CD8-positive, alpha-beta memory T cell (primary cell): Measurements from ENCODE around the gene PLN. TPM values are rescaled to one million over a fixed set of nuclear protein-coding genes. Genes with fewer than 3 reads are reported as not detected.

Experiments
- CTCF ChIA-PET: fragments of 350-600 bp; sonication (Branson Sonifier 250); formaldehyde crosslinking; loops from one replicate; lab custom pipeline; 2021; ENCODE audit warnings: antibody characterized with exemption; lab: Charles Lee
- POLR2A ChIA-PET: fragments of 350-600 bp; sonication (Branson Sonifier 250); formaldehyde crosslinking; loops from one replicate; lab custom pipeline; 2021; ENCODE audit warnings: antibody characterized with exemption; lab: Charles Lee
- DNase-seq, 5 donors: peaks; one replicate each; pipeline versions ENCODE4 v3.0.0 to v3.0.0-alpha.2; 2020 to 2022; ENCODE audit warnings: mixed read lengths in 1 of 5
- H3K27ac ChIP-seq: one replicate; pipeline ENCODE4 v1.7.0; 2013; ENCODE audit warnings: low read depth, mild to moderate bottlenecking, low read length, moderate library complexity
- H3K27me3 ChIP-seq: 2 replicates; pipeline ENCODE4 v1.7.0; 2013; ENCODE audit warnings: low read length, mild to moderate bottlenecking; ENCODE audit not compliant: insufficient read depth, poor library complexity, severe bottlenecking
- H3K36me3 ChIP-seq: 2 replicates; pipeline ENCODE4 v1.7.0; 2013; ENCODE audit warnings: mild to moderate bottlenecking, low read length, moderate library complexity; ENCODE audit not compliant: insufficient read depth
- H3K4me1 ChIP-seq: 2 replicates; pipeline ENCODE4 v1.7.0; 2013; ENCODE audit warnings: mild to moderate bottlenecking, low read length, moderate library complexity; ENCODE audit not compliant: insufficient read depth
- H3K4me3 ChIP-seq: 2 replicates; pipeline ENCODE4 v1.7.0; 2013; ENCODE audit warnings: mild to moderate bottlenecking, low read length
- H3K9me3 ChIP-seq: 2 replicates; pipeline ENCODE4 v1.7.0; 2013; ENCODE audit warnings: mild to moderate bottlenecking, low read length
- H3K27ac Mint-ChIP-seq, 8 donors: one replicate each; pipeline ENCODE4 v1.8.0; 2020 to 2021; ENCODE audit warnings: mixed read lengths in 8 of 8, mild to moderate bottlenecking in 6 of 8, inconsistent platforms in 3 of 8, moderate library complexity in 3 of 8
- H3K27me3 Mint-ChIP-seq, 2 donors: one replicate each; pipeline ENCODE4 v1.8.0; 2020 to 2021; ENCODE audit warnings: mixed read lengths in 2 of 2, mild to moderate bottlenecking in 1 of 2, moderate library complexity in 1 of 2
- H3K36me3 Mint-ChIP-seq, 3 donors: one replicate each; pipeline ENCODE4 v1.8.0; 2020 to 2021; ENCODE audit warnings: mixed read lengths in 3 of 3, inconsistent platforms in 1 of 3, mild to moderate bottlenecking in 1 of 3
- H3K4me1 Mint-ChIP-seq, 3 donors: one replicate each; pipeline ENCODE4 v1.8.0; 2020 to 2021; ENCODE audit warnings: mixed read lengths in 3 of 3, inconsistent platforms in 1 of 3, mild to moderate bottlenecking in 1 of 3
- H3K4me3 Mint-ChIP-seq, 7 donors: one replicate each; pipeline ENCODE4 v1.8.0; 2020 to 2021; ENCODE audit warnings: mixed read lengths in 7 of 7, mild to moderate bottlenecking in 6 of 7, moderate library complexity in 4 of 7, inconsistent platforms in 2 of 7
- H3K9me3 Mint-ChIP-seq, 5 donors: one replicate each; pipeline ENCODE4 v1.8.0; 2020 to 2022; ENCODE audit warnings: mixed read lengths in 5 of 5, mild to moderate bottlenecking in 3 of 5, moderate library complexity in 2 of 5, inconsistent platforms in 1 of 5
- polyA plus RNA-seq: library from polyadenylated mRNA; unstranded; fragments of 300-500 nt; fragmentation: Illumina TruSeq; gene quantifications from one replicate; pipeline ENCODE4 v1.2.3, GENCODE V29; 2021
- total RNA-seq, 2 experiments: library from RNA; stranded (reverse); gene quantifications; one replicate each; pipeline ENCODE4 v1.2.3, GENCODE V29; 2021

The PLN gene
- total and polyA plus RNA-seq, 3 experiments from 2014 or later = 0.49 TPM; not detected in 2

GRCh38 chr6:118594877-118595276, 46.8 kb downstream of the PLN start:
- no peak for DNase-seq
- Histone ChIP-seq H3K36me3 (no peaks in the 10 kb centered on the region), H3K27ac (no peak overlapping the region), H3K9me3 (no peaks in the 10 kb centered on the region), H3K27me3 (no peaks in the 10 kb centered on the region), H3K4me1 (no peaks in the 10 kb centered on the region), H3K4me3 (no peak overlapping the region)
- Mint-ChIP-seq H3K4me3 (no peak overlapping the region), H3K9me3 (peaks cover 0 to 3% (median 0%) of the 10 kb centered on the region in 5 donors), H3K36me3 (peaks cover 0 to 24% (median 12%) of the 10 kb centered on the region in 3 donors), H3K4me1 (peaks cover 54 to 71% (median 66%) of the 10 kb centered on the region in 3 donors), H3K27me3 (no peaks in the 10 kb centered on the region), H3K27ac (peak overlapping the region in 1 of 8 donors; percentile 31)
- POLR2A ChIA-PET = no interaction called here
- CTCF ChIA-PET = interaction anchor here (1.5 kb wide), 1 partner anchor 14 kb away, joined by 3 read pairs; no protein-coding TSS in a partner anchor

GRCh38 chr6:118596774-118597320, 48.8 kb downstream of the PLN start:
- peaks cover 0 to 3% (median 0%) of the 10 kb centered on the region in 5 donors for H3K9me3 Mint-ChIP-seq
- peaks cover 0 to 20% (median 8%) of the 10 kb centered on the region in 3 donors for H3K36me3 Mint-ChIP-seq
- no peaks in the 10 kb centered on the region for H3K36me3 ChIP-seq
- no peak for DNase-seq
- POLR2A ChIA-PET = no interaction called here
- H3K27ac ChIP-seq = no peak overlapping the region
- H3K4me3 ChIP-seq = no peak overlapping the region
- no peak overlapping the region for H3K4me3 Mint-ChIP-seq
- peaks cover 42 to 69% (median 53%) of the 10 kb centered on the region in 3 donors for H3K4me1 Mint-ChIP-seq
- no peaks in the 10 kb centered on the region for H3K27me3 ChIP-seq
- H3K9me3 ChIP-seq = no peaks in the 10 kb centered on the region
- CTCF ChIA-PET = no interaction called here
- peak overlapping the region in 5 of 8 donors; percentile 4 to 87 (median 33) for H3K27ac Mint-ChIP-seq
- H3K4me1 ChIP-seq = no peaks in the 10 kb centered on the region
- no peaks in the 10 kb centered on the region for H3K27me3 Mint-ChIP-seq

- peaks cover 0 to 25% (median 12%) of the 10 kb centered on the region in 3 donors for H3K36me3 Mint-ChIP-seq
- POLR2A ChIA-PET = interaction anchor here (0.5 kb wide), 1 partner anchor 474 kb away, joined by 4 read pairs; no protein-coding TSS in a partner anchor
These were observed 49.5 kb downstream of the PLN start for GRCh38 chr6:118597636-118598035.

GRCh38 chr6:118598324-118598723, 50.2 kb downstream of the PLN start:
- ChIA-PET POLR2A (no interaction called here), CTCF (interaction anchor here (0.9 to 1.3 kb wide), 2 partner anchors 18 to 509 kb away, joined by 3 read pairs; no protein-coding TSS in a partner anchor)
- no peaks in the 10 kb centered on the region for H3K36me3 ChIP-seq
- H3K4me1 ChIP-seq = no peaks in the 10 kb centered on the region
- peaks cover 0 to 3% (median 0%) of the 10 kb centered on the region in 5 donors for H3K9me3 Mint-ChIP-seq
- peak overlapping the region in 3 of 8 donors; percentile 4 to 73 (median 59) for H3K27ac Mint-ChIP-seq
- H3K36me3 Mint-ChIP-seq = peaks cover 2 to 28% (median 14%) of the 10 kb centered on the region in 3 donors
- no peaks in the 10 kb centered on the region for H3K27me3 ChIP-seq
- no peak overlapping the region for H3K4me3 ChIP-seq
- no peaks in the 10 kb centered on the region for H3K27me3 Mint-ChIP-seq
- H3K4me1 Mint-ChIP-seq = peaks cover 34 to 66% (median 47%) of the 10 kb centered on the region in 3 donors
- no peak for DNase-seq
- H3K27ac ChIP-seq = no peak overlapping the region
- no peaks in the 10 kb centered on the region for H3K9me3 ChIP-seq
- no peak overlapping the region for H3K4me3 Mint-ChIP-seq

More at GRCh38 chr6:118597636-118598035, 49.5 kb downstream of the PLN start:
- Histone ChIP-seq H3K4me3 (no peak overlapping the region), H3K9me3 (no peaks in the 10 kb centered on the region), H3K27me3 (no peaks in the 10 kb centered on the region), H3K4me1 (no peaks in the 10 kb centered on the region), H3K27ac (no peak overlapping the region), H3K36me3 (no peaks in the 10 kb centered on the region)
- CTCF ChIA-PET = interaction anchor here (0.8 to 1.3 kb wide), 3 partner anchors 17 to 510 kb away, joined by 3 read pairs; no protein-coding TSS in a partner anchor
- H3K9me3 Mint-ChIP-seq = peaks cover 0 to 3% (median 0%) of the 10 kb centered on the region in 5 donors
- DNase-seq = no peak
- H3K27me3 Mint-ChIP-seq = no peaks in the 10 kb centered on the region
- peak overlapping the region in 1 of 8 donors; percentile 19 for H3K27ac Mint-ChIP-seq
- peaks cover 41 to 72% (median 53%) of the 10 kb centered on the region in 3 donors for H3K4me1 Mint-ChIP-seq
- no peak overlapping the region for H3K4me3 Mint-ChIP-seq

GRCh38 chr6:118602300-118602699, 54.2 kb downstream of the PLN start:
- H3K9me3 ChIP-seq = no peaks in the 10 kb centered on the region
- no peaks in the 10 kb centered on the region for H3K27me3 Mint-ChIP-seq
- H3K4me1 Mint-ChIP-seq = peaks cover 32 to 60% (median 53%) of the 10 kb centered on the region in 3 donors
- no peak overlapping the region for H3K4me3 ChIP-seq
- H3K36me3 ChIP-seq = no peaks in the 10 kb centered on the region
- ChIA-PET POLR2A (no interaction called here), CTCF (interaction anchor here (2.4 kb wide), 1 partner anchor 23 kb away, joined by 7 read pairs; no protein-coding TSS in a partner anchor)
- H3K4me3 Mint-ChIP-seq = no peak overlapping the region
- H3K27ac ChIP-seq = no peak overlapping the region
- DNase-seq = no peak
- no peaks in the 10 kb centered on the region for H3K27me3 ChIP-seq
- H3K4me1 ChIP-seq = peaks cover 8% of the 10 kb centered on the region
- no peaks in the 10 kb centered on the region for H3K9me3 Mint-ChIP-seq
- peaks cover 14 to 36% (median 25%) of the 10 kb centered on the region in 3 donors for H3K36me3 Mint-ChIP-seq
- peak overlapping the region in 1 of 8 donors; percentile 48 for H3K27ac Mint-ChIP-seq

- Histone ChIP-seq H3K9me3 (no peaks in the 10 kb centered on the region), H3K27ac (no peak overlapping the region), H3K36me3 (no peaks in the 10 kb centered on the region), H3K27me3 (no peaks in the 10 kb centered on the region), H3K4me1 (peaks cover 8% of the 10 kb centered on the region), H3K4me3 (no peak overlapping the region)
- Mint-ChIP-seq H3K4me1 (peaks cover 29 to 61% (median 50%) of the 10 kb centered on the region in 3 donors), H3K27ac (peak overlapping the region in 1 of 8 donors; percentile 4), H3K9me3 (no peaks in the 10 kb centered on the region), H3K36me3 (peaks cover 14 to 38% (median 22%) of the 10 kb centered on the region in 3 donors), H3K27me3 (no peaks in the 10 kb centered on the region), H3K4me3 (no peak overlapping the region)
- ChIA-PET POLR2A (no interaction called here), CTCF (interaction anchor here (2.4 kb wide), 1 partner anchor 25 kb away, joined by 7 read pairs; no protein-coding TSS in a partner anchor)
- DNase-seq = no peak
These were observed 55.3 kb downstream of the PLN start for GRCh38 chr6:118603372-118603771.

- Mint-ChIP-seq H3K36me3 (peaks cover 24 to 42% (median 28%) of the 10 kb centered on the region in 3 donors), H3K27me3 (no peaks in the 10 kb centered on the region), H3K4me3 (no peak overlapping the region), H3K4me1 (peaks cover 39 to 68% (median 63%) of the 10 kb centered on the region in 3 donors), H3K9me3 (peaks cover 0 to 1% (median 0%) of the 10 kb centered on the region in 5 donors), H3K27ac (no peak overlapping the region)
- H3K4me1 ChIP-seq = peaks cover 17% of the 10 kb centered on the region
- POLR2A ChIA-PET = interaction anchor here (0.7 kb wide), 2 partner anchors 10 to 58 kb away, joined by 4 to 7 read pairs; no protein-coding TSS in a partner anchor
- H3K27ac ChIP-seq = no peak overlapping the region
- no peak for DNase-seq
- H3K27me3 ChIP-seq = no peaks in the 10 kb centered on the region
- no peaks in the 10 kb centered on the region for H3K9me3 ChIP-seq
- CTCF ChIA-PET = interaction anchor here (1.0 to 1.2 kb wide), 2 partner anchors 11 to 12 kb away, joined by 3 to 4 read pairs; no protein-coding TSS in a partner anchor
- H3K36me3 ChIP-seq = no peaks in the 10 kb centered on the region
- H3K4me3 ChIP-seq = no peak overlapping the region
These were observed 58.2 kb downstream of the PLN start for GRCh38 chr6:118606268-118606667.

- Mint-ChIP-seq H3K4me1 (peaks cover 40 to 68% (median 68%) of the 10 kb centered on the region in 3 donors), H3K9me3 (peaks cover 0 to 2% (median under 1%) of the 10 kb centered on the region in 5 donors), H3K36me3 (peaks cover 28 to 40% (median 30%) of the 10 kb centered on the region in 3 donors), H3K27ac (peak overlapping the region in 2 of 8 donors; percentile 58 to 80), H3K27me3 (no peaks in the 10 kb centered on the region), H3K4me3 (no peak overlapping the region)
- no peak overlapping the region for H3K4me3 ChIP-seq
- H3K27ac ChIP-seq = no peak overlapping the region
- ChIA-PET POLR2A (no interaction called here), CTCF (interaction anchor here (1.0 to 1.2 kb wide), 2 partner anchors 10 to 12 kb away, joined by 3 to 4 read pairs; no protein-coding TSS in a partner anchor)
- DNase-seq = no peak
- no peaks in the 10 kb centered on the region for H3K36me3 ChIP-seq
- H3K27me3 ChIP-seq = no peaks in the 10 kb centered on the region
- H3K9me3 ChIP-seq = no peaks in the 10 kb centered on the region
- H3K4me1 ChIP-seq = peaks cover 17% of the 10 kb centered on the region
These were observed 58.8 kb downstream of the PLN start for GRCh38 chr6:118606858-118607257.
